ENCODE measurements around the gene HBG2.

- no peak for TF ChIP-seq CTCF (IDR thresholded peaks at IDR 0.05; ENCODE audit: poor library complexity, severe bottlenecking)
- TF ChIP-seq EP300 (conservative IDR thresholded peaks at IDR 0.05; ENCODE audit: poor library complexity, severe bottlenecking), result no peak
- no peak for TF ChIP-seq EZH2 (IDR thresholded peaks at IDR 0.05; ENCODE audit: borderline replicate concordance, insufficient read depth, low read length, poor library complexity, severe bottlenecking)
Measured at GRCh38 chr11:5238486-5238885, 16.1 kb downstream of the HBG2 start.
